ENCODE measurements around the gene RFLNA. TPM values are rescaled to one million over a fixed set of nuclear protein-coding genes. Genes with fewer than 3 reads are reported as not detected.
"Not testable (repeated sequence)": the region's sequence is repeated elsewhere in the genome, so short reads cannot be mapped to it uniquely, and the experiment has no call there.

Gene RFLNA
- total RNA-seq, 1 experiment from 2014 or later, result 1.1 TPM

DNA sequence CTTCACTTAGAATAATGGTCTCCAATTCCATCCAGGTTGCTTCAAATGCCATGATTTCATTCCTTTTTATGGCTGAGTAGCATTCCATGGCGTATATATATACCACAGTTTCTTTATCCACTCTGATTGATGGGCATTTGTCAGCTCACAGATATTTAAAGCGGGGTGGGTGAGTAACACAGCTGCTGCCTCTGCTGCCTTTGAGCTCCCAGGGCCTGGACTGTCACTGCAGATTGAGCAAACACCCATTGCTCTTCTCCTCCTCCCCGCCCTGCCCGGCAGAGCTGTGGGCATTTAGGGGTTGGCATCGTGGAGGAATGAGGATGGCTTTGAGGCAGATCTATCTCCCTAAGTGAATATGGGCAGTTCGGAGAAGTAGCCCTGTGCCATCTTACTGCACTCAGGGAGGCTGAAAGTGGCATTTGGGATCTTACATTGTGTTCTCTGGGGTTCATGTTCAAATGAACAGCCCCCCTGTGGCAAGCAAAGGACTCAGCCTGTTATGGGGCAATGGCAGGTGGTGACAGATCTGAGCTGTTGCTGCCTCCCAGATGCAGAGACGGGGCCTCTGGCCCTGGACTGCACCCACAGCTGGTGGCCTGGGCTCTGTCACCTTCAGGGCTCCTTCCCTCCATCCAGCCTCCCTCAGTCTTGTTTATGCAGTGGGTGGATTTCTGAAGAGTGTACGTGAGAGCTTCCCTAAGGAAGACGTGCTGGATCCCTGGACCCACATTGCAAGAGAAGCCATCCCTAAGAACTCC is 4.9 kb downstream of the RFLNA start:
- BruUV-seq (replicated peaks), result no TSS peak
- Histone ChIP-seq H3K4me3 (ENCODE audit: low read depth, low read length, poor library complexity, severe bottlenecking) (no peak overlapping the region), H3K27ac (ENCODE audit: low read depth, low read length, poor library complexity, severe bottlenecking) (no peak overlapping the region), H3K27me3 (replicated peaks; ENCODE audit: insufficient read depth, low read depth, low read length, poor library complexity) (peaks cover 24% of the 10 kb centered on the region), H3K36me3 (ENCODE audit: insufficient read depth, low read length, poor library complexity, severe bottlenecking) (no peaks in the 10 kb centered on the region), H3K9me3 (ENCODE audit: low read depth, low read length, poor library complexity, severe bottlenecking) (no peaks in the 10 kb centered on the region), H3K4me1 (ENCODE audit: insufficient read depth, low read length, poor library complexity, severe bottlenecking) (no peaks in the 10 kb centered on the region)
- intact Hi-C loops (cut with micrococcal nuclease; ENCODE audit: unreplicated experiment), result no loop called here
- no peak for DNase-seq (ENCODE audit: low spot score)
- TF ChIP-seq, protein P1, sequence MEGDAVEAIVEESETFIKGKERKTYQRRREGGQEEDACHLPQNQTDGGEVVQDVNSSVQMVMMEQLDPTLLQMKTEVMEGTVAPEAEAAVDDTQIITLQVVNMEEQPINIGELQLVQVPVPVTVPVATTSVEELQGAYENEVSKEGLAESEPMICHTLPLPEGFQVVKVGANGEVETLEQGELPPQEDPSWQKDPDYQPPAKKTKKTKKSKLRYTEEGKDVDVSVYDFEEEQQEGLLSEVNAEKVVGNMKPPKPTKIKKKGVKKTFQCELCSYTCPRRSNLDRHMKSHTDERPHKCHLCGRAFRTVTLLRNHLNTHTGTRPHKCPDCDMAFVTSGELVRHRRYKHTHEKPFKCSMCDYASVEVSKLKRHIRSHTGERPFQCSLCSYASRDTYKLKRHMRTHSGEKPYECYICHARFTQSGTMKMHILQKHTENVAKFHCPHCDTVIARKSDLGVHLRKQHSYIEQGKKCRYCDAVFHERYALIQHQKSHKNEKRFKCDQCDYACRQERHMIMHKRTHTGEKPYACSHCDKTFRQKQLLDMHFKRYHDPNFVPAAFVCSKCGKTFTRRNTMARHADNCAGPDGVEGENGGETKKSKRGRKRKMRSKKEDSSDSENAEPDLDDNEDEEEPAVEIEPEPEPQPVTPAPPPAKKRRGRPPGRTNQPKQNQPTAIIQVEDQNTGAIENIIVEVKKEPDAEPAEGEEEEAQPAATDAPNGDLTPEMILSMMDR (conservative IDR thresholded peaks at IDR 0.05; ENCODE audit: low read depth, low read length), result no peak
- TF ChIP-seq EZH2 (IDR thresholded peaks at IDR 0.05; ENCODE audit: borderline replicate concordance, low read depth, low read length, poor library complexity, severe bottlenecking), result no peak
- POLR2A ChIA-PET (ENCODE audit: low non-redundant PET), result no interaction called here
- CTCF ChIA-PET, result no interaction called here

DNA sequence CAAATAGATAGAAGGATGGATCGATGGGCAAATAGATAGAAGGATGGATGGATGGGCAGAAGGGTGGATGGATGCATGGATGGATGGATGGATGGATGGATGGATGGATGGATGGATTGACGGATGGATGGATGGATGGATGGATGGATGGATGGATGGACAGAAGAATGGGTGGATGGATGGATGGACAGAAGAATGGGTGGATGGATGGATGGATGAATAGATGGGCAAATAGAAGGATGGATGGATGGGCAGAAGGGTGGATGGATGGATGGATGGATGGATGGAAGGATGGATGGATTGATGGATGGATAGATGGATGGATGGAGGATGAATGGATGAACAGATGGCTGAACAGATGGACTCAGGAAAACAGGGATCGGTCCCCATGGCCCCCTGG is 5.8 kb downstream of the RFLNA start:
- CTCF ChIA-PET; POLR2A ChIA-PET (ENCODE audit: low non-redundant PET): not testable (repeated sequence)

DNA sequence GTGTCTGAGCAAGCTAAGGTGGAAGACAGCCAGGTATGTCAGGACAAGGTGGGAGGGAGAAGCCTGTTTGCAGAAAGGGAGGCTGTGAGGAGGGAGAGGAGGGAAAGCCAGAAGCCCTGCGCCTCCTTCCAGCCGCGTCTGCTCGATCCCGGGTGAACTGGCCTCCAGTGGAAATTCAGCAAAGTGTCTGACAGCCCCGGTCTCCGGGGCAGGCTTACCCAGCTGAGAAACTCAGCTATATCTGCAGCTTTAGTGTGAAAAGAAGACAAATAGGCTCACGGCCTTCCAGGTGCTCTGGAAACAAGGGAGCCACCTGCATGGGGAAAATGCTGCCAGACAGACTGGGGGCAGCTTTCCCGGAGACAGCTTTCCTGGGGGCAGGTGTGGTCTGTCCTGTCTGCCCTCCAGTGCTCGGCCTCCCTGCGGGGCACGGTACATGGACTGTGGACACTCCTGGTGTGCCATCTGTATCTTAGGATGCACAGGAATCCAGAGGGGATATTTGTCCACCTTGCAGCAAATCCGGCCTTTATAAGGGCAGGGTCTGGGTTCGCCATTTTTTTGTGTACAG is 6.3 kb downstream of the RFLNA start:
- TF ChIP-seq EZH2 (IDR thresholded peaks at IDR 0.05; ENCODE audit: borderline replicate concordance, low read depth, low read length, poor library complexity, severe bottlenecking), result no peak
- TF ChIP-seq, protein P1 (conservative IDR thresholded peaks at IDR 0.05; ENCODE audit: low read depth, low read length), result no peak
- no peak overlapping the region for H3K4me3 ChIP-seq (ENCODE audit: low read depth, low read length, poor library complexity, severe bottlenecking)
- ChIA-PET CTCF (no interaction called here), POLR2A (ENCODE audit: low non-redundant PET) (no interaction called here)
- no TSS peak for BruUV-seq (replicated peaks)
- no peaks in the 10 kb centered on the region for H3K4me1 ChIP-seq (ENCODE audit: insufficient read depth, low read length, poor library complexity, severe bottlenecking)
- H3K27ac ChIP-seq (ENCODE audit: low read depth, low read length, poor library complexity, severe bottlenecking), result no peak overlapping the region
- no peaks in the 10 kb centered on the region for H3K36me3 ChIP-seq (ENCODE audit: insufficient read depth, low read length, poor library complexity, severe bottlenecking)
- no peaks in the 10 kb centered on the region for H3K9me3 ChIP-seq (ENCODE audit: low read depth, low read length, poor library complexity, severe bottlenecking)
- no peak for DNase-seq (ENCODE audit: low spot score)
- intact Hi-C loops (cut with micrococcal nuclease; ENCODE audit: unreplicated experiment), result no loop called here
- peaks cover 14% of the 10 kb centered on the region for H3K27me3 ChIP-seq (replicated peaks; ENCODE audit: insufficient read depth, low read depth, low read length, poor library complexity)

More for the DNA sequence above, 5.8 kb downstream of the RFLNA start:
- BruUV-seq (replicated peaks); DNase-seq (ENCODE audit: low spot score); H3K4me3 ChIP-seq (ENCODE audit: low read depth, low read length, poor library complexity, severe bottlenecking); intact Hi-C loops (cut with micrococcal nuclease; ENCODE audit: unreplicated experiment); H3K4me1 ChIP-seq (ENCODE audit: insufficient read depth, low read length, poor library complexity, severe bottlenecking); H3K36me3 ChIP-seq (ENCODE audit: insufficient read depth, low read length, poor library complexity, severe bottlenecking); H3K27ac ChIP-seq (ENCODE audit: low read depth, low read length, poor library complexity, severe bottlenecking); H3K9me3 ChIP-seq (ENCODE audit: low read depth, low read length, poor library complexity, severe bottlenecking): not testable (repeated sequence)
- peaks cover 19% of the 10 kb centered on the region for H3K27me3 ChIP-seq (replicated peaks; ENCODE audit: insufficient read depth, low read depth, low read length, poor library complexity)

All from A673 (cell line).